GM12875 (cell line): Measurements from ENCODE around the gene DTNBP1.

Experiments used
- H3K4me3 ChIP-seq: one replicate; pipeline ENCODE4 v1.5.1; 2011; ENCODE audit warnings: low read depth, low read length, control low read depth
- CTCF ChIP-seq: IDR thresholded peaks from 2 replicates; pipeline ENCODE4 v1.5.1; 2011; ENCODE audit warnings: low read depth, mild to moderate bottlenecking, control low read depth, inconsistent platforms, low read length, moderate library complexity, borderline replicate concordance; ENCODE audit not compliant: insufficient read depth

Gene DTNBP1

GRCh38 chr6:15531973-15532372, 130.9 kb downstream of the DTNBP1 start:
- TF ChIP-seq CTCF = no peak
- H3K4me3 ChIP-seq = no peak overlapping the region

- H3K4me3 ChIP-seq = no peak overlapping the region
- no peak for TF ChIP-seq CTCF
These were observed 132.4 kb downstream of the DTNBP1 start for GRCh38 chr6:15530411-15530810.

- TF ChIP-seq CTCF = no peak
- H3K4me3 ChIP-seq = no peak overlapping the region
These were observed 134.0 kb downstream of the DTNBP1 start for GRCh38 chr6:15528870-15529269.

GRCh38 chr6:15527838-15528617, 134.8 kb downstream of the DTNBP1 start:
- H3K4me3 ChIP-seq = no peak overlapping the region
- no peak for TF ChIP-seq CTCF

- TF ChIP-seq CTCF = no peak
- H3K4me3 ChIP-seq = no peak overlapping the region
These were observed 136.6 kb downstream of the DTNBP1 start for GRCh38 chr6:15526212-15526701.

- TF ChIP-seq CTCF = no peak
These were observed 137.9 kb downstream of the DTNBP1 start for GRCh38 chr6:15524861-15525401.

More at GRCh38 chr6:15524861-15525401, 137.9 kb downstream of the DTNBP1 start:
- H3K4me3 ChIP-seq = no peak overlapping the region
